Measurements from ENCODE around the gene P2RX5.
A peak's percentile ranks its signal among the peaks of the same experiment; 100 is the strongest.
"Not testable (repeated sequence)": the region's sequence is repeated elsewhere in the genome, so short reads cannot be mapped to it uniquely, and the experiment has no call there.

P2RX5 gene, protein sequence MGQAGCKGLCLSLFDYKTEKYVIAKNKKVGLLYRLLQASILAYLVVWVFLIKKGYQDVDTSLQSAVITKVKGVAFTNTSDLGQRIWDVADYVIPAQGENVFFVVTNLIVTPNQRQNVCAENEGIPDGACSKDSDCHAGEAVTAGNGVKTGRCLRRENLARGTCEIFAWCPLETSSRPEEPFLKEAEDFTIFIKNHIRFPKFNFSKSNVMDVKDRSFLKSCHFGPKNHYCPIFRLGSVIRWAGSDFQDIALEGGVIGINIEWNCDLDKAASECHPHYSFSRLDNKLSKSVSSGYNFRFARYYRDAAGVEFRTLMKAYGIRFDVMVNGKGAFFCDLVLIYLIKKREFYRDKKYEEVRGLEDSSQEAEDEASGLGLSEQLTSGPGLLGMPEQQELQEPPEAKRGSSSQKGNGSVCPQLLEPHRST

DNA sequence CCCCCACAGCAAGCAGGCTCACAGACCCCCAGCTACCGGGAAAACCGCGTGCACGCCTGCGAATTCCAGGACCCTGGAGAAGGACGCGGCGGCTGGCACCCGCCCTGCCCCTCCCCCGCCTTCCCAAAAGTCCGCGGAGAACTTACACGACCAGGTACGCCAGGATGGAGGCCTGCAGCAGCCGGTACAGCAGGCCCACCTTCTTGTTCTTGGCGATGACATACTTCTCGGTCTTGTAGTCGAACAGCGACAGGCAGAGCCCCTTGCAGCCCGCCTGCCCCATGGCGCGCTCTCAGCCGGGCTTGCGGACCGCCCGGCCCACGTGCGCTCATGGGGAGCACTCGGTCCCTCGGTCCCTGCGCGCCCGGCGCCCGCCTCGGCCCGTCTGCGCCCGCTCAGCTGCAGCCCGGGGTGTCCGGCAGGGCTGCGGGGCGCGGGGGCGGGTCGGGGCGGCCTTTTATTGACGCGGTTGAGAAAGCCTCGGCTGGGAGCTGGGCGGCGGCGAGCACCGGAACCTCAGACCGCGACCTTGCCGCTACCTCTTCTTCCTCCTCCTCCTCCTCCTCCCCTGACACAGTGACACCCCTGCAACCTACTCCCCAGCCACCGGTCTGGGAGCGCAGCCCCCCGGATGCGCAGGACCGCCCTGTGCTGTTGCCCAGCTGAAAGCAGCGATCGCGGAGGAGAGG lies at the start of gene P2RX5:
TSS of gene P2RX5 (minus strand) at position 433 of the 689 bp plus-strand sequence. CDS start at position 283, 150 bp downstream.
- DNase-seq (ENCODE audit: low spot score), result no peak
- no peak for FAIRE-seq

DNA sequence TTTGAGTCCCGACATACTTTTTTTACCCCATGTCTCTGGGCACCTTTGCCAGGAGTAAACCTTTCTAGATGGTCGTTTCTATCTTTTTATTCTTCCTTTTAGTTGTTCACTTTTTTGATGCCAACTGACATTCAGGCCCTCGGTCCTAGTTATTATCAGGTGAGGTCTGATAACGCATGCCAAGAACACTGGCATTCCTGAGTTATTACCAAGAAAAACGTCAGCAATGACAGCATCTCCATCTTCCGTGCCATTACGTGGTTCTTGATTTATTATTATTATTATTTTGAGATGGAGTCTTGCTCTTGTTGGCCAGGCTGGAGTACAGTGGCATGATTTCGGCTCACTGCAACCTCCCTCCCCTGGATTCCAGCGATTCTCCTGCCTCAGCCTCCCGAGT lies 49.1 kb upstream of the P2RX5 start:
- FAIRE-seq, result no peak

DNA sequence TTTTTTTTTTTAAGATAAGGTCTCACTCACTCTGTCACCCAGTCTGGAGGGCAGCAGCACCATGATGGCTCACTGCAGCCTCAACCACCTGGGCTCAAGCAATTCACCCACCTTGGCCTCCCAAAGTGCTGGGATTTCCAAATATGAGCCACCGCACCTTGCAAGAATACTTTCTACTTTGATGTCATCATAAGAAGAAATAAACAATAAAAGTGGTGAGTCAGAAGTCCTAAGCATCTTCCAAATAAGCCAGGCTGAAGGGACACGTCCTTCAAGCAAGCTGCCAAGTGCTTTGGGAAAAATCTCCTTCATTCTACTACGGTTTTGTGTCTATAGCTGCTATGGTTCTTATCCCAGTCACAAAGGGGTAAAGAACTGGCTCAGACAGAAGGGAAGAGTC lies 48.1 kb upstream of the P2RX5 start:
- DNase-seq (ENCODE audit: low spot score), result no peak
- no peak for FAIRE-seq

More for the DNA sequence above, 49.1 kb upstream of the P2RX5 start:
- no peak for DNase-seq (ENCODE audit: low spot score)

GRCh38 chr17:3740611-3741073 lies 44.7 kb upstream of the P2RX5 start:
- no peak for DNase-seq (ENCODE audit: low spot score)
- FAIRE-seq, result no peak

DNA sequence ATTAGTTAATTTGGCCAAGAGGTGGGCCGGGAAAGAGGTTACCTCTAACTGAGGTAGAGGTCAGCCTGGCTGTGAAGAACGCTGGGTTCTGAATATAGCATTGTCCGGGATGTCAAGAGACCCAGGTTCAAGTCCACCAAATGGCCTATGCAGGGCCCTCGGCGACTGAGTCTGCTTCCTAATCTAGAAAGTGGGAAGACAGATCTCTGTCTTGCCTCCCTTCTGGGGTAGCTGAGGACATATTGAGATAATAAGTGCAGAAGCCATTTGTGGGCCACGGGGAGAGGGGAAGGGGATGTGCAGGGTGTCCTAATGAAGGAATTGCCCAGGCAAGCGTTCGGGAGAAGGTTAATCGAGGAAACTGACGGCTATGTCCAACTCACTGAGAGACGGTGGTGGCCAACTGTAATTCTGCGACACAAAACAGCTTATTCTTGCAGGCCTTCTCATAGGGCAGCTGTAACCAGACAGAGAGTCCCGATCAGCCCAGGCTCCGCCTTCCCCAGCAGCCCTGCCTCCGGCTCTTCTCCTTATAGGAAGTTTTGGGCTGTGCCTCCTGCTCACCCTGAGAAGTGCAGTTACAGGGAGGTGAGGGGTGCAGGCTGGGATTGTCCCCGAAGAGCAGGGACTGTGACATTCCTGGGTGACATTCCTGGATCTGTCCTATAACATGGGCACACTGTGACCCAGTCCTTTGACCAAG lies 43.6 kb upstream of the P2RX5 start:
- DNase-seq (ENCODE audit: low spot score) (no peak), FAIRE-seq (no peak)

DNA sequence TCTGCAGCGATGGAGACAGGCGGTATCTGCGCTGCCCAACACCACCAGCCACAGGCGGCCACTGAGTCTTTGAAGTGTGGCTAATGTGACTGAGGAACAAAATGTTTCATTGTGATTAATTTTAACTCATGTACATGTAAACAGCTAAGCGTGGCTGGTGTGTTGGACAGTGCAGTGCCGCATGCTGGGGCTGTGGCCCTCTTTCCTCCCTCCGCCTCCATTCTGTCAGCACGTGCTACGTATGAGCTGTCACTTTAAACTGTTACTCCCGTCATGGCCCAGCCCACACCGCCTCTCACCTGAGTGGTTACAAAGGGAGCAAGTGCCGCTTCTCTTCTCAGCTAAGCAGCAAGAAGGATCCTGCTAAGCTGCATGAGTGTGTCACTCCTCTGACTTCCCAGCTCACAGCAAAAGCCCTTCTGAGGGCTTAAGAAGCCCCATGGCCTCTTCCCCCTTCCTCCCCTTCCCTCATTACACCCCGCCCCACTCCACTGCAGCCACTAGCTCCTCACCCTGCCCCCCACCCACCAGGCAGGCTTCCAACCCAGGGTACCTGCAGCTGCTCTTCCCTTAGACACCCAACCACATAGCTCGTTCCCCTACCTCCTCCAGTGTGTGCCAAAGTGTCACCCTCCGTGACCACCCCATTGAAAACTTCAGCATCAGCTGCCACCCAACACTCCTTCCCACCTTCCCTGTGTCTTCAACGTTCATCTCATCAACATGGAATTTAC lies 42.8 kb upstream of the P2RX5 start:
- DNase-seq (ENCODE audit: low spot score) (no peak), FAIRE-seq (no peak)

- DNase-seq (ENCODE audit: low spot score), result no peak
- no peak for FAIRE-seq
These were observed 39.6 kb upstream of the P2RX5 start for GRCh38 chr17:3735515-3735914.

- FAIRE-seq; DNase-seq (ENCODE audit: low spot score): not testable (repeated sequence)
These were observed 38.9 kb upstream of the P2RX5 start for GRCh38 chr17:3734911-3735276.

DNA sequence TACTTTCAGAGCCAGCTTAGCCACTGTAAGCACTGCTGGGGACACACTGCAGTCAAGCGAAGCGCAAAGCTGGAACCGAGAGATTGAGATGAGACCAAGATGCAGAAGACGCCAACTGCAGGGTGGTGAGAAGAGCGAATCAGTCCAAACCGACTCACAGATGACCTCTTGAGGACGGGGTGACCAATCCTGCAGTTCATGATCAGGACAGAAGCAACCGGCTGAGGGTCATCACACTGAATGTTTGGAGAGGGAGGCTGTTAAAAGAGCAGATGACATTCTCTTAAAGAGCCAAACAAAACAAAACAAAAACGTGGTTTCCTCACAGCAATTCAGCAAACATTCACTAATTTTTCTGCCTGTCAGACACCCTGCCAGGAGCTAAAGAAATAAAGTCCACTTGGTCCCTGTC lies 36.3 kb upstream of the P2RX5 start:
- no peak for DNase-seq (ENCODE audit: low spot score)
- no peak for FAIRE-seq

DNA sequence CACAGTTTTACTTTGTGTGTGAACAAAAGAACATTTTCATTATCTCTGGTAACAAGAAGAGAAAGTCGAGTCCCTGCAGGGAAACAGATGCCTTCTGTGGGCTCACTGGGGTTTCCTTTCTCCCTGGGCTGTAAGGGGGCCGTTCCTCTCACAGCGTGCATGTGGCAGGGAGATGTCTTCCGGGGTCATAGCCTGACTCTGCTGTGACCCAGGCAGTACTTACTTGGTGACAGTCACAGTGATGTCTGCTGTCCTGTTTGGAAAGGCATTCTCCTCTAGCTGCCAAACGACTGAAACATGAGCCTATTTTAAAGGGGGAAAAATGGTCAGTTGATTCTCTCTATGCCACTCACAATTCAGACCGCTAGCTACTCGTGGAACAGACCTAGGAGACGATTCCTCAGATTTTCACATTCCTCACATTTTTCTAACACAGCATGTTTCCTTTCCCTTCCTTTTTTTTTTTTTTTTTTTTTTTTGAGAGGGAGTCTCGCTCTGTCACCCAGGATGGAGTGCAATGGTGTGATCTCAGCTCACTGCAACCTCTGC lies 35.0 kb upstream of the P2RX5 start:
- FAIRE-seq, result no peak

DNA sequence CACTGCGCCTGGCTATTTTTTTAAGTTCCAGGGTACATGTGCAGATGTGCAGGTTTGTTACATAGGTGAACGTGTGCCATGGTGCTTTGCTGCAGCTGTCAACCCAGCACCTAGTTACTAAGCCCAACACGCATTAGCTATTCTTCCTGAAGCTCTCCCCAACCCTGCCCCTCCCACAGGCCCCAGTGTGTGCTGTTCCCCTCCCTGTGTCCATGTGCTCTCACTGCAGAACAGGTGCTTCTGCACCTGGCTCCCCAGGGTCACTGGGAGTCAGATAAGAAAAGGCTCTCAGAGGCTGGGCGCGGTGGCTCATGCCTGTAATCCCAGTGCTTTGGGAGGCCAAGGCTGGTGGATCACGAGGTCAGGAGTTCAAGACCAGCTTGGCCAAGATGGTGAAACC lies 33.9 kb upstream of the P2RX5 start:
- DNase-seq (ENCODE audit: low spot score), result no peak
- FAIRE-seq, result no peak

More for the DNA sequence above, 35.0 kb upstream of the P2RX5 start:
- no peak for DNase-seq (ENCODE audit: low spot score)

DNA sequence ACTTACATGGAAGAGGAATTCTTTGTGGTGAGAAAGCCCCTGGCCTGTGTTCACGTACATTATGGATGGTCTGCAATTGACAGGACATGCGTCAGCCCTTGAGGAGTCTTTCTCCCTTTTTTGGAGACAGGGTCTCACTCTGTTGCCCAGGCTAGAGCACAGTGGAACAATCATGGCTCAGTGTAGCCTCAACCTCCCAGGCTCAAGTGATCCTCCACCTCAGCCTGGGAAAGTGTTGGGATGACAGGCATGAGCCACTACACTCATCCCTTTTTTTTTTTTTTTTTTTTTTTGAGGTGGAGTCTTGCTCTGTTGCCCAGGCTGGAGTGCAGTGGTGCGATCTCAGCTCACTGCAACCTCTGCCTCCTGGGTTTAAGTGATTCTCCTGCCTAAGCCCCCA lies 32.1 kb upstream of the P2RX5 start:
- not testable (repeated sequence) for DNase-seq (ENCODE audit: low spot score); FAIRE-seq

- DNase-seq (ENCODE audit: low spot score), result no peak
- no peak for FAIRE-seq
These were observed 31.1 kb upstream of the P2RX5 start for GRCh38 chr17:3727041-3727440.

DNA sequence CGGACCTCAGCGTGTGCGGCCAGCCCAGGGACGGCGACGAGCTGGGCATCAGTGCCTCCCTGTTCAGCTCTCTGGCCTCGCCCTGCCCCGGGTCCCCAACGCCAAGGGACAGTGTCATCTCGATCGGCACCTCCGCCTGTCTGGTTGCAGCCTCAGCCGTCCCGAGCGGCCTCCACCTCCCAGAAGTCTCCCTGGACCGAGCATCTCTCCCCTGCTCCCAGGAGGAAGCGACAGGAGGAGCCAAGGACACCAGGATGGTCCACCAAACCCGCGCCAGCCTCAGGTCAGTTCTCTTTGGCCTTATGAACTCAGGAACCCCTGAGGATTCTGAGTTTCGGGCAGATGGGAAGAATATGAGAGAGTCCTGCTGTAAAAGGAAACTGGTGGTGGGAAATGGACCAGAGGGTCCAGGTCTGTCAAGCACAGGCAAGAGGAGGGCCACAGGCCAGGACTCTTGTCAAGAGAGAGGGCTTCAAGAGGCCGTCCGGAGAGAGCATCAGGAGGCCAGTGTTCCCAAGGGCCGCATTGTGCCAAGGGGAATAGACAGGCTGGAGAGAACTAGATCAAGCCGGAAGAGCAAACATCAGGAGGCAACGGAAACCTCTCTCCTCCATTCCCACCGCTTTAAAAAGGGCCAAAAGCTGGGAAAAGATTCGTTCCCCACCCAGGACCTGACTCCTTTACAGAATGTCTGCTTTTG lies 28.6 kb upstream of the P2RX5 start:
- FAIRE-seq, result no peak
- no peak for DNase-seq (ENCODE audit: low spot score)

GRCh38 chr17:3723556-3724377 lies 27.8 kb upstream of the P2RX5 start, which contains the start of gene HASPIN:
HASPIN (plus strand) TSS chr17:3723903; CDS start chr17:3723936, 33 bp downstream.
- peak; percentile 97 for DNase-seq (ENCODE audit: low spot score)
- no peak for FAIRE-seq

- no peak for DNase-seq (ENCODE audit: low spot score)
- no peak for FAIRE-seq
These were observed 27.2 kb upstream of the P2RX5 start for GRCh38 chr17:3723188-3723555.

- DNase-seq (ENCODE audit: low spot score) (no peak), FAIRE-seq (no peak)
These were observed 26.8 kb upstream of the P2RX5 start for GRCh38 chr17:3722716-3723115.

DNA sequence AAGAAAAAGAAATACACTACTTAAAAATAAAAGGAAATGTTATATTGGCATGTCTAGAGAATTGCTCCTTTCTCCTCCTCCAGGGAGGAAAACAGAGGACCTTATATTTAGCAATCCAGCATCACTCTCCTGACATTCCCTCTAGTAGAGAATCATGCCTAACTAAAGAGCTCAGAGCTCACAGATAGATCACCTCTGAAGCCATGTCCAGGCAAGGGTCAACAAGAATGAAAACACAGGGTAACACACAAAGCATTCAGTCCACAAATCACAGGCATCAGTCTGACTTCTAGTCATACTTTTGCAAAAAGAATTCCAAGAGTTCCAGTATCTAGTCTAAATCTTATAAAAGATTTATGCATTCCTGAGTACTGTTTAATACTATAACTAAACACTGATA lies 23.3 kb upstream of the P2RX5 start:
- FAIRE-seq, result no peak
- DNase-seq (ENCODE audit: low spot score), result no peak

GRCh38 chr17:3718201-3718600 lies 22.2 kb upstream of the P2RX5 start:
- no peak for DNase-seq (ENCODE audit: low spot score)
- FAIRE-seq, result no peak
